ENCODE data around the gene PIAS1.
A peak's percentile ranks its signal among the peaks of the same experiment; 100 is the strongest.
"Not testable (repeated sequence)": the region's sequence is repeated elsewhere in the genome, so short reads cannot be mapped to it uniquely, and the experiment has no call there.

Gene PIAS1

DNA sequence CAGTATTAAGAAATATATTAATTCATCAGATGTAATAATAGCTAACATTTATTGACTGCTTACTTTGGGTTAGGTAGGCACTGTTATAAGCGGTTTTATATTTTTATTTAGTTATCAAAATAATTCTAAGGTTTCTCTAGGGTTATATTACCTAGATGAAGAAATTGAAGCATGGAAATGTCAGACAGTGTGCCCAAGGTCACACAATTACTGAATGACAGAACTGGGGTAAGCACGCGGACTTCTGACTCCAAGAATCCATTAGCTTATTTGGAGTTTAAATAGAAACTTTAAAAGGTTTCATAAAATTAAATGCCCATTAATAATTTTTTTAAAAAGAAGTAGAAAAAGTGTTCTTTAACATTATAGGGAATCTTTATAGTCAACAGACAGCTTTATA, 76.7 kb downstream of the PIAS1 start:
- no peak for DNase-seq

DNA sequence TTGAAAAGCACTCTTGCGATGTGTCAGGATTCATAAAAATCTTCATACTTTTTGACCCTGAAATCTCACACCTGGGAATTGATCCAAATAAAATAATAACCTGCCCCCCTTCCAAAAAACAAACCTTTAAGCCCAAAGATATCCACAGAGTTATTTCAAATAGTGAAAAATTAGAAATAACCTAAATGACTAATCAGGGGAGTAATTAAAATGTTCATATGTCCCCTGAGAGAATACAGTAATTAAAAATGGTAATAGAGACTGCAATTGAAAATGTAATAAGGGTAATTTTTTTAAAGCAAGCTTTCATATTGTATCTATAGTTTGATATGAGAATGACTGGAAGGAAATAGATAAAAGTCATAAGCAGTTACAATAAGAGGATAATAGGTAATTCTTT, 83.0 kb downstream of the PIAS1 start:
- no peak for DNase-seq

DNA sequence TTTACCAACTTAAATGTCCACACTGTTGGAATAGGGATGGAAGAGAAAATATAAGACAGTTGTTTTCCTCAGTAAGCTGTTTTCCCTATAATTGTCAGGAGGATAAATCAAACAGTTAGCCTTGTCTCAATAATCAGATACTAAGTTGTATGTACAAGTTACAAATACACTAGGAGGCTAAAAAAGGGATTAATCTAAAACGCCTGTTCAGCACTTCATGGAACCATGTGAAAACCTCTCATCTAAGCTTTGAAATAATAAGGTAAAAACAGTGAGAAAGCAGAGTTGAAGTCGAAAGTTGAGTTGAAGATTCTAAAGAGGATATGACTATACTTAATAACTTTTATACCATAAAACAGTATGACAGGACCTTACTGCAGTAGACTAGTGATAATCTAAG, 89.0 kb downstream of the PIAS1 start:
- DNase-seq: no peak

DNA sequence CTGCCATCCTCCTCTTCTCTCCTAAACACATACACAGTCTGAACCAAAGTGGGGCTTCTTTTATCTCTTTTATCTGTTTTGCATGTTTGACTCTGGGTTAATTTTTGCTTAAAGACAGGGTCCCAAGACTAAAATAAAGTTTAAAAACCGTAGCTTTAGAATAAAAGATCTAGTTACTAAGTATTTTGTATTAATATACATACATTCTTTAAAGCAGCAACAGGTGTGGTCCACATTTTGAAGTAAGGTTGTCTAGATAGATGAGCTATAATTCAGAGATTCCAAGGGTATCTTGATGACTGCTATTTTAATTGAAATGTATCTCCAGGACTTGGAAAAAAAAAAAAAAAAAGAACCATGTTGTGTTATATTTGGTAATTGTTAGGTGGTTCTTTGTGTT, 89.7 kb downstream of the PIAS1 start:
- no peak for DNase-seq

DNA sequence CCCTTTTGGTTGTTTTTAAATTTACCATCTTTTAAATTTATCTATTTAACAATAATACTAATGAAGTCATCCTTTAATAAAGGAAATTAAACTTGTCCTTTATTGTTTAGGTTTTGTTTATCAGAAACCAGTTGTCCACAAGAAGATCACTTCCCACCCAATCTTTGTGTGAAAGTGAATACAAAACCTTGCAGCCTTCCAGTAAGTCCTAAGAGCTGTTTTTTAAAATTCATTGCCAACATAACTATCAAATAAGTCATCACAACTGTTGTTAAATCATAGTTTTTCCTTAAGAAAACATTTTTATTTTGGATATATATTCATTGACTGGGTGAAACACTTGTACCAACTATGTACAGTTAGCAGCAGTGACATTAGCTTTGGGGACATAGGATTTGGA, 91.6 kb downstream of the PIAS1 start:
- no peak for DNase-seq

DNA sequence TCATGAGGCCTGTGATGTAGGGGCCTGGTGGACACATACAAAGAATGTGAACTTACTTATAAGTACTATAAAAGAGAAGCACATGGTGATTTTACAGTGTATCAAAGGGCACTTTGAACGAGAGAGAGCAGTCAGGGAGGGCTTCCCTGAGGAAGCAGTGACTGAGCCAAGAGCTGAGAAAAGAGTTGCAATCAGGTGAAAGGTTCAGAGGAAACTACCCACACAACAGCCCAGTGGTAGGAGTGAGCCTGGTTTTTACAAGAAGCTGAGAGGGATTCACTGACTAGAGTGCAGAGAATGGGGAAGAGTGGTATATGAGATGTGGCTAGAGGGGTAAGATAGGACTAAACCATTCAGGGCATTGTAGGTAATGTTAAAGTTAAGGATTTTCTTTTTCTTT, 93.9 kb downstream of the PIAS1 start:
- no peak for DNase-seq

DNA sequence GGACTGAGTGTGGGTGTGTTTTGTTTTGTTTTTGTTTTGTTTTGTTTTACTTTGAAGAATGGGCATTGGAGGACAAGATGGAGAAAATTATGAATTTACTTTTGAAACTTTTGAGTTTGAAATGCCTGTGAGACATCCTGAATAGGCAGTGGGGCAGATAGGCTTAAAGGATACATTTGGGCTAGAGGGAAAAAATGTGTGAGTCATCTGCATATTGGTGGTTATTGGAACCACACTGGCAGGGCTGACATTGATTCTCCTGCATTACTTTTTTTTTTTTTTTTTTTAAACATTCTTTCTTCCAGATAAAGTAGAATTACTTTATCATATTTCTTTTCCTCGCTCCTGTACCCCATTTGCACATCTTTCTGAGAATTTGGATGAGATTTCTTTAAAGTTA, 94.9 kb downstream of the PIAS1 start:
- no peak for DNase-seq

DNA sequence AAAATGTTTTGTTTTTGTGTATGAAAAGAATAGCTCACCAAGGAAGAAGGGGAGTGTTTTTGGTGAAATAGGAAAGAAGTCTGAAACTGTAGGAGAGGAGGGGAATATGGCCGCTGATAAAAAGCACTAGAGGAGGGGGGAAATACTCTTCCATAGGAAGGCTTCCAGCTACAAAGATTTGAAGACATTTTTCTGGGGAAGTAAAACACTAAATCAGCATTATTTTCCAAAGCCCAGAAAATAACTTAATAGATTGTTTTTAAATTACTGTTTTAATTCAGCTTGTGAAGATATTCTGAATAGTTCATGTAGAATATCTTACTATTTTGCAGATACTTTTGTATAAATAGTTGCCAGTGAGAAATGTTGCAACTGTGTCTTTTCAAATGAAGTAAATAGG, 96.1 kb downstream of the PIAS1 start:
- no peak for DNase-seq

DNA sequence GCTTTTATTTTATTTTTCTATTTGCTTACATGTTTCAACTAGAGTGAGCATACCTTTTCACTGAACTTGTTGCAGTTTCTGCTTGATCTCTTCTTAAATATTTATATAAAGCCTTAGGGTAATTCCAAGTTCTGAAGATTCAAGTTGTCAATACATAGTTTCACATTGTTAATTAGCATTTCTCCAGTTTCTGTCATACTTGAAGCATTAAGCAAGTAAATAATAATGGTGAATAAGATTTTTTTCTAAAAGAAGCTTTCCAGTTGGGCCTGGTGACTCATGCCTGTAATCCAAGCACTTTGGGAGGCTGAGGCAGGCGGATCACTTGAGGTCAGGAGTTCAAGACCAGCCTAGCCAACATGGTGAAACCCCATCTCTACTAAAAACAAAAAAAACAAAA, 97.2 kb downstream of the PIAS1 start:
- no peak for DNase-seq

DNA sequence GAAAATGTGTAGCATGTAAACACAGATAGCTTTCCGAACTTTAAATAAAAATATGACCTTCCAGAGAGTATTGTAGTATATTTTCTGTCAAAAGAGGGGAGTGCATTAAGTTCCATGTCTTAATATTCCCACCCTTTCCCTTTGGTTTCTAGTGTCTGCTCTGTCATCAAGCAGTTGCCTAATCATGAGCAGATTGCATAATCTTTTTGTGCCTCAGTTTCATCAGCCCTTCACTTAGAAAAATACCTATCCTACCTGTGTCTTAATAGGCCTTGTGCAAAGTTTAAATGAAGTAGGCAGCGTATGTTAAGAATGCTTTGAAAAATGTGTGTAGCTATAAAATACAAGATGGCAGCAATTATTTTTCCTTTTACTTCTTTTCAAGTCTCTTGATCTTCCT, 98.2 kb downstream of the PIAS1 start:
- no peak for DNase-seq

DNA sequence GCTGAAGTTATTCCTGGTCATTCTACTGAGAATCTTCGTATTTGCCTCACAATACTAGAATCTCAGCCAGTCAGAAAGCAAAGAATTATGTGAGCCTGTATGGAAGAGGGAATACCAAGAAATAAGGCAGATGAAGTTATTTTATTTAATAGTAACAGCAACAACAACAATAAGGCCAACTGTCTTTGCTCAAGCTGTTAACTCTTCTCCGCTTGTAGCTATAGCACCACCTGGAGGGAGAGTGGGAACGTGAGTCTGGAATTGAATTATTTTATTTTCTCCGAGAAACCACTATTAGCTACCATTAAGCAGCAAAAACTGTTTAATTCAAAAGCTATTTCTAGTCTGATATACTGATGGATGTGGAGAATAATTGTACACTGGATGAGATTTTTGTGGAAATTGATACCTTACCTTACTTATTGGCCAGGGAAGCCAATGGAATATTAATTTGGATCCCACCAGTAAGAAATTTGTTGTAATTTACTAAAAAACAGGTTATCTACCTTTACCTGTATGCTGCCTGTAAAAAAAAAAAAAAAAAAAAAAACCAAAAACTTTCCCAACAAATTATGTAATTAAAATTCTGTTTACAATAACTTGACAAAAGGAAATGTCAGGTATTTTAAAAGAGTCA, 100.9 kb downstream of the PIAS1 start:
- peak; percentile 27 for DNase-seq

DNA sequence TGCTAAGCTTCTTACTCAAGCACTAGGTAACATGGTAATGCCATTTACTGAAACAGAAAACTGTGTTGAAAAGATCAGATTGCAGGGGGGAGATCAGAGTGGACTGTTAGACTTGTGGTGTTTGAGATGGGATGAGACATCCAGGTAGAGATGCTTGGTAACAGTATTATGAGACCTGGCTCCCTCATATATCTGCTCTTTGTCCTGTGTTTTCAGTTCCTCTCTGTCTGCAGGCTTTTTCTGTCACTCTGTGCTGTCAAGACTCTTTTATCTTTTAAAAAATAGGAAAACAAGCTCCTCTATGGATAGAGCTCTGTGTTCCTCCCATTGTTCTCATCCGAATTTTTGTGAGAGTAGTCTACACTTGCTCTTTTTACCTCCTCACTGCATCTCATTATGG, 103.0 kb downstream of the PIAS1 start:
- no peak for DNase-seq

DNA sequence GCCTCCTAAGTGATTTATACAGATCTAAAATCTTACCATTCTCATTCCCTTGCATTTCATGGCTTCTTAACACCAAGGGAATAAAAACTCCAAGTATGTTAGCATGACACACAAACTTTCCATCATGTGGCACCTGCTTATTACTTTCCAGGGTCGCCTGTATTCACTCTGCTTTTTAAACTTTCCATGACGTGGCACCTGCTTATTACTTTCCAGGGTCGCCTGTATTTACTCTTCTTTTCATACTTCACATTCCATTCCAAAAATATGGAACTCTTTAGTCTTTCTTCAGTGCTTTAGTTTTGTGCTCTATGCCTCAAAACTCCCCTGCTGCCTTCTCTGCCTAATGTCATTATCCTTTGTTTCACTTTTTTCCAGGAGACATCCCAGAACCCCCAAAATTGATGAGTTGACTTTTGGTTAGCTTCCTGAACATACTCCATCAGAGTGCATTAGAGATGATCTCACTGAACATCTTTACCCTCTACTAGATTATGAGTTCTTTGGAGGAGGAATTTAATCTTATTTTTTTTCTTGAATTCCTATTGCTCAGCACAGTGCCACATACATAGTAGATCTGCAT, 104.0 kb downstream of the PIAS1 start:
- DNase-seq: no peak

DNA sequence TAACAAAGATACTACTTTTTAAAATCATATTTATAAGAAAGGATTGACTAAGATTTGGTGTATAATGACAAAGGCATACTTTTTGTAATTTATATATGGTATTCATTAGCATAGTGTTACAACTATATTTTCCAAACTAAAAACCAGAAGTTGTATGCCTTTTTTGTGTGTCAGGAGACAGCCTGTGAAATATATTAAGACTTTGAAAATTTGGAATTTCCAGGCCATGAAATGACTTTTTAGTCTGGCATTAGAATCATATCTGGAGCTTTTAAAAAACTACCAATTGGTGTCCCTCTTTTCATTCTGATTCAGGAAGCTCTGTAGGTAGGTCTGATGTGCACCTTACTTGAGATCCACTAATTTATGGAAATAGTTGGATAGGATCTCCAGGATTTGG, 109.1 kb downstream of the PIAS1 start:
- DNase-seq: no peak

DNA sequence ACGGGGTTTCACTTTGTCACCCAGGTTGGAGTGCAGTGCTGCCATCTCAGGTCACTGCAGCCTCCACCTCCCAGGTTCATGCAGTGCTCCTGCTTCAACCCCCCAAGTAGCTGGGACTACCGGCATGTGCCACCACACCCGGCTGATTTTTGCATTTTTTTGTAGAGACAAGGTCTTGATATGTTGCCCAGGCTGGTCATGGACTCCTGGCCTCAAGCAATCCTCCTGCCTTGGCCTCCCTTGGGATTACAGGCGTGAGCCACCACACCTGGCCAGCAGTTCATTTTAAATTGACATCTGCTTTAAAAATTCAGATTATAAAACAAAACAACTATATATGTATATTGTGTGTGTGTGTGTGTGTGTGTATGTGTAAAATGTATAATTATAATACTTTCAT, 112.7 kb downstream of the PIAS1 start:
- no peak for DNase-seq

DNA sequence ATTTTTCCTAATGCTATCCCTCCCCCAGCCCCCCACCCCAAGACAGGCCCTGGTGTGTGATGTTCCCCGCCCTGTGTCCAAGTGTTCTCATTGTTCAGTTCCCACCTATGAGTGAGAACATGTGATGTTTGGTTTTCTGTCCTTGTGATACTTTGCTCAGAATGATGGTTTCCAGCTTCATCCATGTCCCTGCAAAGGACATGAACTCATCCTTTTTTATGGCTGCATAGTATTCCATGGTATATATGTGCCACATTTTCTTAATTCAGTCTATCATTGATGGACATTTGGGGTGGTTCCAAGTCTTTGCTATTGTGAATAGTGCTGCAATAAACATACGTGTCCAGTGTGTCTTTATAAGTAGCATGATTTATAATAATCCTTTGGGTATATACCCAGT, 117.9 kb downstream of the PIAS1 start:
- DNase-seq: not testable (repeated sequence)

DNA sequence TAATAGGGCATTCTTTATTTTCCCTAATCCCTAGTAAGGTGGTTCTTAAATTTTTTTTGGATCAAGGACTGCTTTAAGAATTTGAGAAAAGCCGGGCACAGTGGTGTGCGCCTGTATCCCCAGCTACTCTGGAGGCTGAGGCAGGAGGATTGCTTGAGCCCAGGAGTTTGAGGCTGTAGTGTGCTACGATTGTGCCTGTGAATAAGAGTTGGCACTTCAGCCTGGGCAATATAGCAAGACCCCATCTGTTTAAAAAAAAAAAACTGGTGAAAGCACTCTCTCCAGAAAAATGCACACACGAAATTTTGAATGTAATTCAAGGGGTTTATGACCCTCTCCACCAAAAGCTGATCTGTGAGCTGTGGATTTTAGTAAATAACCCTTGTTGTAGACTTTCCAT, 119.0 kb downstream of the PIAS1 start:
- no peak for DNase-seq

DNA sequence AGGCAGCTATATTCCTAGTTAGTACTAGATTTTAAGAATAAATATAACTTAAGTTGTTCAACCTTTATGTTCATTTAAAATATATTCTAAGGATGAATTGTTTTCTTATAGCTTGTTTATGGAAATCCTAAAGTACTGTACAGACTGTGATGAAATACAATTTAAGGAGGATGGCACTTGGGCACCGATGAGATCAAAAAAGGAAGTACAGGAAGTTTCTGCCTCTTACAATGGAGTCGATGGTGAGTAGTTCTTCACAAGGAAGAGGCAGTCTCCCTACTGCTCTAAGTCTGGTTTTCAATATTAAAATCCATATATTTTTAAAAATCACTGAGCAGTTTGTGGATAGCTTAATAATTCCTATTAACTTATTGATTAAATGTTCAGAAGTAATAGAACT, 121.4 kb downstream of the PIAS1 start:
- DNase-seq: no peak

DNA sequence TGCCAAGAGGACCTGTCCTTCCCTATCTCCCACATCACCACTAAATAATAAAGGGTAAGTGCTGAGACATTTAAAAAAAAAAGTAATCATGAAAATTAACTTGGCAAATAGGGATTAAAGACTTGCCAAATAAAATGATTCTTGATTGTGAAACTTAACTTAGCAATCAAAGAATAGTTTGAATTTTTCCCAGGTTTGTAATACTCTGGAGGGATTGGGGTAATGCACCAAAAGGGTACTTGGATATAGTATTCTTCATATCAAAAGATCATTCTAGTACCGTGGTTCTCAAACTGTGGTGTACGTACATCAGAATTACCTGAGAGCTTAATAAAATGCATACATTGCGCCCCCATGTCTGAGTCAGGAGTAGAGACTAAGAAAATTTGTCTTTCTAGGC, 122.5 kb downstream of the PIAS1 start:
- DNase-seq: no peak

DNA sequence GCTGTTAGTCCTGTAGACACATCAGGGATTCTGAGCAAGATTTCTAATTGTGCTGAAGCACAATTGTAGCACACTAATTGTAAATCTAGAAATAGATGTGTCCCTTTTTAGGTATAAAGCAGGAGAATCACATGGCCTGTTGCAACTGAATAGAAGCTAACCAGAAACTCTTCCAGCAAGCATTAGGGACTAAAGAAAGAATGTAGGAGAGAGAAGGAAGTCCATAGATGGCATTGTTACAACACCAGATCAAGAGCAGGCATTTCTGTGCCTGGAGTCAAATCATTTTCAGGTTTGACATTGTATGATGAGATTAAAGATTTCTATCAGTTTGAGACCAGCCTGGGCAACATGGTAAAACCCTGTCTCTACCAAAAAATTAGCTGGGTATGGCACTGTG, 123.6 kb downstream of the PIAS1 start:
- DNase-seq: no peak

DNA sequence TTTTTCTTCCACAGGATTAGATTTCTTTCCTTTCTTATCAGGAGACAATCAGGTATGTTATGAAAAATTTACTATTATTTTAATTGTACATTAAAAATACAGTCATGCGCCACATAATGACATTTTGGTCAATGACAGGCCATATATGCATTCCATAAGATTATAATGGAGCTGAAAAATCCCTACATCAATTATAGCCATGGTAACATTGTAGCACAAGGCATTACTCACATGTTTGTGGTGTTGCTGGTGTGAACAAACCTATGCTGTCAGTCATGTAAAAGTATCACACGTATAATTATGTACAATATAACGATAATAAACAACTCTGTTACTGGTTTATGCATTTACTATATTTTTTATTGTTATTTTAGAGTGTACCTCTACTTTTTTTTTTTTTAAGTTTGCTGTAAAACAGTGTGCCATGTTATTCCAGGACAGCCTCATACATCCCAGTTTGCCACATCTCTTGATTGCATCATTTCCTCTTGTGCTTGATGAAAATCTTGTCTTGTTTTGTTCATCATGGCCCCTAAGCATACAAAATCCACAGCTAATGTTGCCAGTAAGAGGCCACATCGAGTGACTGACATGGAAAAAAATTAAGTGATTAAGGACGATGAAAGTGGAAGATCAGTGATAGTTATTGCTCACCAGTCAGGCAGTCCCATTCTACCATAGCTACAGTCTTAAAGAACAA, 129.7 kb downstream of the PIAS1 start:
- DNase-seq: no peak

DNA sequence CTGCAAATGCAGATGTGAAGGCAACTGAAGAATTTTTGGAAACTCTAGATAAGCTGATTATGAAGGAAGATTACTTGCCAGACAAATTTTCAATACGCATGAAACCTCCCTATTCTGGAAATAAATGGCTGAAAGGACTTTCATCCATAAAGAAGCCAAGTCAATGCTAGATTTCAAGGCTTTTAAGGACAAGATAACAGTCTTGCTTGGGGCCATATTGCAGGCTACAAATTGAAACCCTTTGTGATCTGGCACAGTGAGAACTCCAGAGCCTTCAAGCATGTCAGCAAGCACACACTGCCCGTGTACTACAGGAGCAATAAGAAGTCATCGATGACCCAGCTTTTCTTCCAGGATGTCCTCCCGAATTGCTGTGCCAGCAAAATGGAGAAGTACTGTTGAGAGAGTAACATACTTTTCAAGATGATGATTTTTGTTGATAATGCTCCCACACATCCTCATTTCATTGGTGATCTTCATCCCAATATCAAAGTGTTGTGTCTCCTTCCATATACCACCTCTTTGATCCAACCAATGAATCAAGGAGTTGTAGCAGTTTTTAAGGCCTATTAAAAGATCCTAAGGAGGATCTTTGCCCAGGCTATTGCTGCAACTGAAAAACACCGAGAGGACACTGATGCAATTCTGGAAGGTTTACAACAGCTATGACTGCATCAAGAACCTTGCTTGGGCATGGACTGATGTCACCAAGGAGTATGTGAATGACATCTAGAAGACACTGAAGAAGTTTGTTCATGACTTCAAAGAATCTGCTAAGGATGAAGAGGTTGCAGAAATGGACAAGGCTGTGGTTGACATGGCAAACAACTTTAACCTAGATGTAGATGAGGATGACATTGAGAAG, 130.7 kb downstream of the PIAS1 start:
- no peak for DNase-seq

DNA sequence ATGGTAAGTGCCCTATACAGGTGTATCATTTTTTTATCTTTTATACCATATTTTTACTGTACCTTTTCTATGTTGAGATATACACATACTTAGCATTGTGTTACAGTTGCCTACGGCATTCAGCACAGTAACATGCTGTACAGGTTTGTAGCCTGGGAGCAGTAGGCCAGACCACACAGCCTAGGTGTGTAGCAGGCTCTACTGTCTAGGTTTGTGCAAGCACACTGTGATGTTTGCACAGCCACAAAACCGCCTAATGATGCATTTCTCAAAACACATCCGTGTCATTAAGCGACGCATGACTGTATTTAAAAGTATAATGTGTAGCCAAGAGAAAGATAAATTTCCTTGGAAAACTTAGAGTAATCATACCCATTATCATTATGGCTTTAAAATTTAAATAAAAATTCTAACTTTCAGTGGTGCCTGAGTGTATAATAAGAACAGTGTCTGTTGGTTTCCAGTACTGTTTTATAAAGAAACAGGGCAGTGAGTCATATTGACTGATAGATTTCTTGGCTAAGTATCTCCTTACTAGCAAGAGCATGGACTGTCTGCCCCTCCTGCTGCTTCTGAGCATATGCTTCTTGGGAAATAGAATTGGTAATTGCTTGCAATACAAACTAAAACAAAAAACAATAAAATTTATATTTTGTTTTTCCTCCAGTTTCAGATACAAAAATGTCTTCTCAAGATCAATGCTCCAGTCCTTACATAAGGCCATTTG, 132.7 kb downstream of the PIAS1 start:
- DNase-seq: no peak

All from NCI-H1092 (cell line).